Measurements from ENCODE around the gene CDHR3.

Gene CDHR3

GRCh38 chr7:106015381-106016218 is 52.5 kb downstream of the CDHR3 start:
- H2AFZ ChIP-seq, result no peak overlapping the region
- TF ChIP-seq, protein P1, sequence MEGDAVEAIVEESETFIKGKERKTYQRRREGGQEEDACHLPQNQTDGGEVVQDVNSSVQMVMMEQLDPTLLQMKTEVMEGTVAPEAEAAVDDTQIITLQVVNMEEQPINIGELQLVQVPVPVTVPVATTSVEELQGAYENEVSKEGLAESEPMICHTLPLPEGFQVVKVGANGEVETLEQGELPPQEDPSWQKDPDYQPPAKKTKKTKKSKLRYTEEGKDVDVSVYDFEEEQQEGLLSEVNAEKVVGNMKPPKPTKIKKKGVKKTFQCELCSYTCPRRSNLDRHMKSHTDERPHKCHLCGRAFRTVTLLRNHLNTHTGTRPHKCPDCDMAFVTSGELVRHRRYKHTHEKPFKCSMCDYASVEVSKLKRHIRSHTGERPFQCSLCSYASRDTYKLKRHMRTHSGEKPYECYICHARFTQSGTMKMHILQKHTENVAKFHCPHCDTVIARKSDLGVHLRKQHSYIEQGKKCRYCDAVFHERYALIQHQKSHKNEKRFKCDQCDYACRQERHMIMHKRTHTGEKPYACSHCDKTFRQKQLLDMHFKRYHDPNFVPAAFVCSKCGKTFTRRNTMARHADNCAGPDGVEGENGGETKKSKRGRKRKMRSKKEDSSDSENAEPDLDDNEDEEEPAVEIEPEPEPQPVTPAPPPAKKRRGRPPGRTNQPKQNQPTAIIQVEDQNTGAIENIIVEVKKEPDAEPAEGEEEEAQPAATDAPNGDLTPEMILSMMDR (IDR thresholded peaks at IDR 0.05), result no peak
- no peak overlapping the region for H3K4me2 ChIP-seq (ENCODE audit: low read length)
- no peaks in the 10 kb centered on the region for H3K27me3 ChIP-seq (ENCODE audit: control insufficient read depth, insufficient read depth, low read length)
- H3K9ac ChIP-seq, result no peak overlapping the region
- H3K79me2 ChIP-seq, result no peaks in the 10 kb centered on the region
- H3K27ac ChIP-seq, result no peak overlapping the region
- peaks cover under 1% of the 10 kb centered on the region for H3K4me1 ChIP-seq
- H3K4me3 ChIP-seq (ENCODE audit: low read depth, low read length), result no peak overlapping the region
- H3K9me3 ChIP-seq (ENCODE audit: control insufficient read depth, low read length), result no peaks in the 10 kb centered on the region
- H3K36me3 ChIP-seq (ENCODE audit: control insufficient read depth, insufficient read depth, low read length), result no peaks in the 10 kb centered on the region

DNA sequence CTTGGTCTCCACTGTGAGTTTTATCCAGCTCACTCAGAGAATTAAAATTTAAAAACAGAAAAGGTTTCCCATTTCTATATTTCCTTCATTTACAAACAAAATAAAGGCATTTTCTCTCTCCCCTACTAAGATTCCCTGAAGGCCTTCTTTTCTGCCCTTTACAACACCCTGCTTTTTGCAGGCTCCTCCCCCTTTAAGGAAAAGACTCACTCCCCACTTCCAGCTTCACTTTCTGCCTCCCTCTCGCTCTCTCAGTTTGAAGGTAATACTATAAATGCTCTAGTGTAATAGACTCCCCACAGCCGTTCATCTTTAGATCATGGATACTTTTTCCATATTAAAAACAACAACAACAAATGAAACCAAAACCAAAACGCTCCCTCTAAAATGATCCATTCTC is 53.3 kb downstream of the CDHR3 start:
- Histone ChIP-seq H3K4me2 (ENCODE audit: low read length) (no peak overlapping the region), H2AFZ (no peak overlapping the region), H3K27me3 (ENCODE audit: control insufficient read depth, insufficient read depth, low read length) (no peaks in the 10 kb centered on the region), H3K9ac (no peak overlapping the region), H3K4me3 (ENCODE audit: low read depth, low read length) (no peak overlapping the region), H3K9me3 (ENCODE audit: control insufficient read depth, low read length) (no peaks in the 10 kb centered on the region), H3K27ac (no peak overlapping the region), H3K36me3 (ENCODE audit: control insufficient read depth, insufficient read depth, low read length) (no peaks in the 10 kb centered on the region), H3K79me2 (no peaks in the 10 kb centered on the region), H3K4me1 (no peaks in the 10 kb centered on the region)
- TF ChIP-seq, protein P1 (IDR thresholded peaks at IDR 0.05), result no peak

- Histone ChIP-seq H3K79me2 (no peaks in the 10 kb centered on the region), H3K9ac (no peak overlapping the region), H3K4me2 (ENCODE audit: low read length) (no peak overlapping the region), H3K27ac (no peak overlapping the region), H2AFZ (no peak overlapping the region), H3K27me3 (ENCODE audit: control insufficient read depth, insufficient read depth, low read length) (no peaks in the 10 kb centered on the region), H3K4me1 (peaks cover 10% of the 10 kb centered on the region), H3K36me3 (ENCODE audit: control insufficient read depth, insufficient read depth, low read length) (no peaks in the 10 kb centered on the region), H3K4me3 (ENCODE audit: low read depth, low read length) (no peak overlapping the region), H3K9me3 (ENCODE audit: control insufficient read depth, low read length) (no peaks in the 10 kb centered on the region)
- TF ChIP-seq, protein P1 (IDR thresholded peaks at IDR 0.05), result no peak
Measured at GRCh38 chr7:106017657-106018056, 54.6 kb downstream of the CDHR3 start.

DNA sequence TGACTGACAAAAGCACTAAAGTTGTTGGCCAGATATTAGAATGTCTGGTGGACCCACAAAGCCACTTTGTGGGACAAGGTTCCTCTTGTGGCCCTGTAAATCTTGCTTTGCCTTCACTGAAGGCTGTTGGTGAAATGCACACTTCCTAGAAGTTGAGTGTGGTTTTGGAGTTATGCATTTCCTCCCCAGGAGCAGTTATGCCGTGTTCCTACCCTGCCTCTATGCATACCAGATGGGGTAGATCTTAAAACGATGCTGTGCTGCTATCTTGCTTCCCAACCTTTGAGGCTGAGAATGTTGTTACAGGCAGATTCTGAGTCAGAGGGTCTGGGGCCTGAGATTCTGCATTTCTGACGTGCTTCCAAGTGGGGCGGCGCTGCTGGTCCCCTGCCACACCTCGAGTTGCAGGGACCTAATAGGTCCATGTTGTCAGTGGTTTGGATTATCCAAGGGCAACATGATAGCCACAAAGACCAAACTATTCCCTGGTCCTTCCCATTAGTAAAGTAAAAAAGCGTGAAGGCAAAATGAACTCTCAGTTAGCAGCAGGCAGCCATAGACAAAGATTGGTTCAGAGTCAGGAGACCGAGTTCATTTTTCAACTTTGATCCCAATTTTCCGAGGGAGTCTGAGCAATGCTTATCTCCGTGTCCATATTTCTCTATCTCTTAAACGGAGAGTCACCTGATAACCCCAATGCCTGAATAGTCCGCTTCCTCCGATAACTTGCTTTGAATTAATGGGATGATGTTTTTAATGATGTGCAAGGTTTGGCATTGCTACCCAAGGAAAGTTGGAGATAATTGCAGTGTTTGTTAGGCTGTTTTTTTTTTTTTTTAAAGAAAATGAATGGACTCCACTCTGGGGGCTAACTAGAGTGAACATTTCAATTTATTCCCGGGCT is 55.8 kb downstream of the CDHR3 start:
- Histone ChIP-seq H3K4me2 (ENCODE audit: low read length) (no peak overlapping the region), H3K36me3 (ENCODE audit: control insufficient read depth, insufficient read depth, low read length) (no peaks in the 10 kb centered on the region), H3K9ac (no peak overlapping the region), H3K4me1 (peaks cover 11% of the 10 kb centered on the region), H3K4me3 (ENCODE audit: low read depth, low read length) (no peak overlapping the region), H3K27me3 (ENCODE audit: control insufficient read depth, insufficient read depth, low read length) (no peaks in the 10 kb centered on the region), H3K9me3 (ENCODE audit: control insufficient read depth, low read length) (no peaks in the 10 kb centered on the region), H3K27ac (no peak overlapping the region), H2AFZ (no peak overlapping the region), H3K79me2 (no peaks in the 10 kb centered on the region)
- TF ChIP-seq, protein P1 (IDR thresholded peaks at IDR 0.05), result no peak

Measured in parathyroid adenoma (tissue), 2 donors.